Colonic mucosa (tissue), 4 donors: Measurements from ENCODE around the gene CEP20. TPM values are rescaled to one million over a fixed set of nuclear protein-coding genes. Genes with fewer than 3 reads are reported as not detected.

ENCODE experiments used
- DNase-seq: peaks from one replicate; pipeline ENCODE4 v3.0.0-alpha.2; 2020
- H3K27ac ChIP-seq: fragments of 200-600 bp; one replicate; pipeline ENCODE4 v1.8.0; 2021
- H3K27me3 ChIP-seq: fragments of 200-600 bp; one replicate; pipeline ENCODE4 v1.8.0; 2021
- H3K36me3 ChIP-seq: fragments of 200-600 bp; one replicate; pipeline ENCODE4 v1.8.0; 2021
- H3K4me1 ChIP-seq: fragments of 200-600 bp; one replicate; pipeline ENCODE4 v1.8.0; 2021; ENCODE audit warnings: mild to moderate bottlenecking
- H3K4me3 ChIP-seq: fragments of 200-600 bp; one replicate; pipeline ENCODE4 v1.8.0; 2021
- H3K9ac ChIP-seq, 2 donors: one replicate each; pipeline ENCODE4 v1.7.0; 2013; ENCODE audit warnings: control low read depth in 2 of 2, low read depth in 2 of 2, low read length in 2 of 2
- H3K9me3 ChIP-seq: fragments of 200-600 bp; one replicate; pipeline ENCODE4 v1.8.0; 2021
- CTCF ChIP-seq: fragments of 200-600 bp; IDR thresholded peaks from one replicate; pipeline ENCODE4 v1.8.0; 2022; ENCODE audit warnings: antibody characterized with exemption, mild to moderate bottlenecking
- intact Hi-C: fragments of 100-400 bp; cut with DNase I; formaldehyde crosslinking; loops from one replicate; pipeline ENCODE4 v1.14.1; 2022
- total RNA-seq, 2 donors: library from RNA; stranded (reverse); fragmentation: NEBNext Ultra II Directional in 1 of 2; extraction: Animal tissue kit (Norgen Biotek cat#: 25700) in 1 of 2; gene quantifications; one replicate each; pipeline ENCODE4 v1.2.1, GENCODE V29; 2021
- donor health status: healthy.
- donor health status: DM: no; HTN: no; CAD: no.
- donor health status: DM: no; HTN: no; CAD: no.

CEP20 gene
- total RNA-seq, 2 donors from 2014 or later, result 23.3 to 31.0 TPM

GRCh38 chr16:15836074-15836473 is 52.3 kb downstream of the CEP20 start:
- intact Hi-C loops, result no loop called here
- no peaks in the 10 kb centered on the region for H3K9me3 ChIP-seq
- H3K4me1 ChIP-seq, result no peaks in the 10 kb centered on the region
- TF ChIP-seq CTCF, result no peak
- no peak overlapping the region for H3K27ac ChIP-seq
- H3K36me3 ChIP-seq, result no peaks in the 10 kb centered on the region
- H3K4me3 ChIP-seq, result no peak overlapping the region
- no peak for DNase-seq
- no peaks in the 10 kb centered on the region for H3K27me3 ChIP-seq
- no peak overlapping the region for H3K9ac ChIP-seq

- no peaks in the 10 kb centered on the region for H3K36me3 ChIP-seq
- no peak overlapping the region for H3K4me3 ChIP-seq
- H3K27ac ChIP-seq, result no peak overlapping the region
- intact Hi-C loops, result no loop called here
- no peak for DNase-seq
- no peaks in the 10 kb centered on the region for H3K27me3 ChIP-seq
- no peak overlapping the region for H3K9ac ChIP-seq
- H3K4me1 ChIP-seq, result no peaks in the 10 kb centered on the region
- no peaks in the 10 kb centered on the region for H3K9me3 ChIP-seq
- TF ChIP-seq CTCF, result no peak
These were observed 53.1 kb downstream of the CEP20 start for GRCh38 chr16:15835136-15835878.

- DNase-seq, result no peak
- Histone ChIP-seq H3K4me3 (no peak overlapping the region), H3K27me3 (no peaks in the 10 kb centered on the region), H3K27ac (no peak overlapping the region), H3K9ac (no peak overlapping the region), H3K9me3 (no peaks in the 10 kb centered on the region), H3K36me3 (no peaks in the 10 kb centered on the region), H3K4me1 (no peaks in the 10 kb centered on the region)
- intact Hi-C loops, result no loop called here
- no peak for TF ChIP-seq CTCF
These were observed 53.9 kb downstream of the CEP20 start for GRCh38 chr16:15834502-15834901.

GRCh38 chr16:15833541-15833940 is 54.9 kb downstream of the CEP20 start:
- intact Hi-C loops, result no loop called here
- TF ChIP-seq CTCF, result no peak
- Histone ChIP-seq H3K27me3 (no peaks in the 10 kb centered on the region), H3K4me3 (no peak overlapping the region), H3K27ac (no peak overlapping the region), H3K4me1 (no peaks in the 10 kb centered on the region), H3K9me3 (no peaks in the 10 kb centered on the region), H3K36me3 (no peaks in the 10 kb centered on the region), H3K9ac (no peak overlapping the region)
- no peak for DNase-seq

GRCh38 chr16:15832241-15832640 is 56.2 kb downstream of the CEP20 start:
- H3K9me3 ChIP-seq, result no peaks in the 10 kb centered on the region
- no peak overlapping the region for H3K9ac ChIP-seq
- no peak overlapping the region for H3K4me3 ChIP-seq
- DNase-seq, result no peak
- intact Hi-C loops, result no loop called here
- H3K4me1 ChIP-seq, result no peaks in the 10 kb centered on the region
- H3K27me3 ChIP-seq, result no peaks in the 10 kb centered on the region
- TF ChIP-seq CTCF, result no peak
- H3K27ac ChIP-seq, result no peak overlapping the region
- H3K36me3 ChIP-seq, result no peaks in the 10 kb centered on the region
